GF-D8 (cell line): Measurements from ENCODE around the gene KLHL13.
"Not testable (repeated sequence)": the region's sequence is repeated elsewhere in the genome, so short reads cannot be mapped to it uniquely, and the experiment has no call there.

Experiments
- DNase-seq: peaks from one replicate; lab custom pipeline; 2025; lab: John Stamatoyannopoulos, UW

Gene KLHL13

DNA sequence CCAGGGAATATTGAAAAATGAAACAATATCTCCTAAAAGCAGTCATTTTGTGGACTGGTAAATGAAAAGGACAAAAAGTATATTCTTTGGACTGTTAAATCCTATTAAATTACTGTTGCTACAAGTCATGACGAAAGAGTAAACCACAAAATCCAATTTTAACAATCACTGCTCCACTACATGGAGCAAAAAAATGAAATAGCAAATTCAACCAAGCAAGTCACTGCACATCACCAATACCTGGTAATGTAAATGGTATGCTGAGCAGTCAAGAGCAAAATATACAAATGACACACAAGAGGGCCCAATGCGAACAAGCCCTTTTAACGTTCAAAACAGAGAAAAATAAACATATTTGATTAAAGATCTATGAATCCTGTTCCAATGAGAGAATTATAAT, 126.2 kb downstream of the KLHL13 start:
- DNase-seq, result no peak

DNA sequence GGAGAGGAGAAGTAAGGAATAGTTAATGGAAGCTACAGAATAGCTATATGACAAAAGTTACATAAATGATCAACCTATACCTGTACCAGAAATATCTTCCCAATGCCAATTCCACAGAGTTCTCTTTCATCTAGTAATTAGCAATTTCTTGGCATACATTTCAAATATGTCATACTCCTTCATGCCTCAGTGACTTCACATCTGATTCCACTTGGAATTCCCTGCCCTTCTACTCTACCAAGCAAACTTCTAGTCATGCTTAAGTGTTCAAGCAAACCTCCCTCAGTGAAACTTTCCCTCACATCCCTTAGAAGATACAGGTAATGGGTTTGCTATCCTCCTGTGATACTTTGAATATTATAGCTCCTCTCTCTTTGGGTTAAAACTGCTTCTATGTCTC, 127.1 kb downstream of the KLHL13 start:
- no peak for DNase-seq

DNA sequence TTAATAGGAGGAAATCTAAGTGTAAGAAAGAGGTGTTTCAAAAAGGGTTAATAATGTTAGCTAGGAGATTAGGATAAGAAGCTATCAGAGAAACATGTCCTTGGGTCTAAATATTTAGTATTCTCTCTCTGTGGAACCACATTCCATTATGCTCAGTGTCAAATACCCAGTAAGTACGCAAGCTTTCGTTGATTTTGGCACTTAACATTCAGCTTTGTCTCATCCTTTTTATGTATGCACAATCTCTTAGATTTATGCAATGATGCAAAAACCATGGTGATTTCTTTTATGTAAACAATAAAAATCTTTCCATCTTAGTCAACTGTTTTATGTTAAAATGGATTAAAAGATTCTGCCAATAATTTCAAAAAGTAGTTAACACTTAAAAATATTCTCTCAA, 129.2 kb downstream of the KLHL13 start:
- no peak for DNase-seq

DNA sequence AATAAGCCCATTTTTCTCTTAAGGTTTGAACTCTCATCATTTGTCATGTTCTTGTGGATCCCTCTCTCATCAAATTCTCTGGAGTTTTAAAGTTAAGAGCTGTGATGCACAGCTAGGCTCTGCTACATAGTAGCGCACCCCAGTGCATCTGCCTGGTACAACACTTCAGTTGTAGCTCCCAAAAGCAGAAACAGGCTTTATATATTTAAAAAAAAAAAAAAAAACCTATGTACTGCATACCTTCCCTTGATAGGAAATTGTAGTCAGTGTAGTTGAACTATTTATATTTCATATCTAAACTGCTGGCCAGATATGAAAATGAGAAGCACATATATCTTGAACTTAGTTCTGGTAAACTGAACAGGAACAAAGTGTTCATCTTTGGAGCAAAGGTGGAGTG, 131.4 kb downstream of the KLHL13 start:
- DNase-seq, result no peak

DNA sequence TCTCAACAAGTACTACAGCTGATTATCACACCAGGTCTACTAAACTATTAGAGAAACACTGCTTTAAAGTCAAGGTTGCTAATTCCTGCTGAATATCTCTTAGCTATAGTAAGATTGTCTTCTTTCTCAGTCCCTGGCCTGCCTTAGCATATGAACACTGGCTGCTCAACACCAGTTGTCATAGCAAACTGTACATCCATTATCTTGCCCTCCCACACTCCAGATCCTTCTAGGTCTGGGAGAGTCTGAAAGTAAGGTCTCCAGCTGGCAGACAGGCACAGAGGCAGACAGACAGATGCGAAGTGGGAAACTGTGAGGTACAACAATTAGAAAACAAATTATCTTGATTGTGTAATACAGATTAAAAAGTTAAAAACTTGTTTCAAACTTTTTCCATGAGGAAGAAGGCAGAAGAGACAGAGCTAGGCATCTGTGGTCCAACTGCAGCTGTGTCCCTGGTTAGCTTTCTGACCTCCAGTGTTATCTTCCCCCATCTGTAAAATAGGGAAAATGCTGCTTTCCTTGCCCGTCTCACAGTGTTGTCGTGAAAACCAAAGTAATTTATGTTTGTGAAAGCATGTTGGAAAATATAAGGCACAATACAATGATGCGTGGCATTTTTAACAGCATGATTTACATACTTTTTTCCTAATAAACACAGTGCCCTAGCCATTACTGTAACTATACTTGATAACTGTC, 133.8 kb downstream of the KLHL13 start:
- DNase-seq, result no peak

DNA sequence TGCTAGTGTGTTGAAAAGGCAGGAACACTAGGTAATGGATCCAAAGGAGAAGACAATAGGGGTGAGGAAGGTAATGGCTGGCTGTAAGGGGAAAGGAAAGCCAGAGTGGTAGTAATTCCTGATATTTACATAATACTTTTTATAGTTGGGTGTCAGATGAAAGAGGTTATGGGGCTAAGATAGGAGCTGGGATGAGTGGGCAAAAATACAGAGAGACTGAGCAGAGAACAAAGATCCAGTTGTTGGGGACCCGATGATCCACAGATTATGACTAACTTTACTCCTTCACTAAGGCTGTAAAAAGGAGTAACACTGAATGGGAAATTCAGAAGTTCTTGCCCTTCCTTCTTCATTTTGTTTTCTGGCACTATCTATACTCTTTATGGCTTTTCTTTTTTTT, 138.2 kb downstream of the KLHL13 start:
- DNase-seq, result no peak

DNA sequence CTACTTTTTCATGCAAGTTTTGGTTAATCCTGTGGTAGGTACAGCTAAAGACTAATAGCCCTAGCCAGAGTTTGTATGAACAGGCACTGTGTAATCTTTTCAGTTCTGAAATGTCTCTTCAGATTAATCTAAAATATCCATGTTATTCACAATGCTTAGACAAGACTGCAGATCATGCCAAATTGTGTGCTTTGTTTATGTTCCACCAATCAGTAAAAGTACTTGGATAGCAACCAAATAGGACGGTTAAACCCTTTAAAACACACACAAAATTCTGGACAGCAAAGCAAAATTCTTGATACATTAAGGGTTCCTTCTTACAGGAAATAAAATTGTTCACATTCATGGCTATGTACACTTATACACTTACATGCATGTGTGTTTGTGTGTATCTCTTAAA, 139.1 kb downstream of the KLHL13 start:
- no peak for DNase-seq

DNA sequence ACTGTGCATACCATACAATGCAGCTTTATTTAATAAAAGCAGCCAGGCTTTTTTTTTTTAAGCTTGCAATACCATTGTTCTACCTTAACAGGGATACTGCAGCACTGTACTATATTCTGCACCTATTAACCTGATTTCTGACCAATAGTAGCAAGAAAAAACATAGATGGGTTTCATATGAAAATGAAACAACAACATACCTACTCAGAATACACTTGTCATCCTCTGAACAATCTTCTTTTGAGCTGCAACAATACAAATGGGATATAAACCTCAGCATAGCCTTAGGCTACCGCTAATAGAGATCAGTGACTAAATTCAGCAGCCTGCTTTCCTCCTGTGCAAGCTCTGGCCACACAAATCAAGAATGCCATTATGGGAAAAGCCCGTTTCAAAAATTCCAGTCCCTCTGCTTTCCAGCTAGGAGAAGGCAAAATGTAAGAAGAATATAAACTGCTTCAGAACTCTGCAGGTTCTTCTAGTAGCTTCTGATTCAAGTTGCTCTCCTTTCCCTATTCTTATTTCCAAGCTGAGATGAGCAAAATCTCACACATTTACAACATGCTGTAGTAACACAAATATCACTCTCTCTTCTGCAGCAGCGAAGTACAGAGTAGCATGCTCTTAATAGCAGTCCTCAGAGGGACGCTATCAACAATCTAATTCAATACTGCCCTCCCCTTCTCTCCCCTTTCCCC, 143.4 kb downstream of the KLHL13 start:
- no peak for DNase-seq

DNA sequence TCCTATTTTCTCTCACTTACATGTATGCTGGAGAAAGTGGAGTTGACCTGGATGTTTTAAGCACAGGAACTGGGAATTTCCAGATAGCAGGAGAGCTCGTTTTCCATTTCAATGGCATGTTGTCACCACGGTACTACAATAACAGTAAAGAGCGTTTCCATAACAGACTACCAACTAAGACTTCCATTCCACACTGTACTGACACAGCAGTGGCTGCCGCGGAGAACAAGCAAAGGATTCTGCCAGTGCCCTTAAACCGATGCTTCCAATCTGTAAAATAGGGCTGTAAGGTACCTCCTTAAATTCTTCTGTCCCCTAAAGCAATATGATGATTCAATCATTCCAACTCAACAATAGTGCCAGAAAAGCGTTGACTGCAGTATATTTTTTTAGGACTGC, 143.9 kb downstream of the KLHL13 start:
- DNase-seq, result no peak

DNA sequence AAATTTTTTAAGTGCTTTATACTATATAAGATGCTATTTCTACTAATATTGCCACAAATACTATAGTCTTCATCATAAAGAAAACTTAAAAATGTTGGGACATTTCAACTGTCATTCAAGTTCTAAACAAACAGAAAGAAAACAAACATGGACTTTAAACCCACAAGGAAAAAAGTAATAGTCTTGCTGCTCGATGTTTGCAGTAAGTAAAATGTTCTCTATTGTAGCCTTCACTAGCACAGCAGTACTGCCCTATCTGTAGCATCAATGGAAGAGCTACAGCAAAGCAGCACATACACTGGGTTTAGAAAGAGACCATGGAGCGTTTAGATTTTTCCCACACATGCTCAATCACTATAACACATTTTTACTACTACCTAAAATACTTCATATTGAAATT, 146.8 kb downstream of the KLHL13 start:
- DNase-seq, result no peak

DNA sequence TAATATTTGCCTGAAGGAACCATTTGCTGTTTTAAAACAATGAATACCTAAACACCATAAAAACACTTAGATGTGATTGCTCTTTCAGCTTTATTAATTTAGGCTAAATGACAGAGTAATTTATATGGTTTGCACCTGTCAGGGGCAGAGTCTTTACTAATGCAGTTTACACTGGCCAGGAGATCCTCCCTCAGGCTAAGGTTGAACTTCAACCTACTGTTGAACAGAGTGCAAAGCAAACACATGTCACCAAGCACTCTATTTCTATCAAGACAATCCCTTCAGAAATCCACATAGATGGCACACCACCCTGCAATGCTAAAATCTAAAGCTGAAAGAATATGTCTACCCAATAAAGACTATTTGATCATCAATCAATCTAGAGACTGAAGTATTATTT, 147.3 kb downstream of the KLHL13 start:
- DNase-seq, result no peak

DNA sequence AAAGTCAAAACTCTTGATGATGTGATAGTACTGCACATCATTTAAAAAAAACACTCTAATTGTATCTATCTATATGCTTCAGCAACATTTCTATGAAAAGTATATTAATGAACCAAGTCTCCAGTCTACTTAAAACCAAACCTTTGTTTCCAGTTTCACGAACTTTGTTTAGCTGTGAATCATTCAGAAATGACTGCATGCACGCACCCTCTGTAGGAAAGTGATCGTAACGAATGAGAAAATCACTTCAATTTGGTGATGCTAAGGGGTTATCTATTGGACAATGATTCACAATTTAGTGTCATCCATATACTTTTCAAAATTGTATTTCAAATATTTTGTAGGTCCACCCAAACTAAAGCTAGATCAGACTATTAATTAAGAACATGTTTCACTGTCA, 157.6 kb downstream of the KLHL13 start:
- DNase-seq, result no peak

DNA sequence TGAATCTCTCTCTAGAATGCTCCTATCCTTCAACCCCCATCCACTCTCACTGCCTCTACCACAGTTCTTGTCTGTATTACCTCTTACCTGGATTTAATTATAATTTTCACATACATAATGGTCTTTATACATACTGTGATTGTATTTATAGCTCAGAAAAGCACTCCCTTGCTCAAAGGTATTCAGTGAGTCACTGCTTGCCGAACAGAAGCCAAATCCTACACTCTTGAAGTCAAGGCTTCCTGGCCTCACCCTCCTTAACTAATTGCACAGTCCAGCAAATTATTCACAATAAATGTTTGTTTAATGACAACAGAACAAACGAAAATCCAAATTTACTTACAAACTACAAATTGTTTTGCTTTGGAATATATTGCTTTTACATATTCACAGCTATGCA, 159.5 kb downstream of the KLHL13 start:
- no peak for DNase-seq

DNA sequence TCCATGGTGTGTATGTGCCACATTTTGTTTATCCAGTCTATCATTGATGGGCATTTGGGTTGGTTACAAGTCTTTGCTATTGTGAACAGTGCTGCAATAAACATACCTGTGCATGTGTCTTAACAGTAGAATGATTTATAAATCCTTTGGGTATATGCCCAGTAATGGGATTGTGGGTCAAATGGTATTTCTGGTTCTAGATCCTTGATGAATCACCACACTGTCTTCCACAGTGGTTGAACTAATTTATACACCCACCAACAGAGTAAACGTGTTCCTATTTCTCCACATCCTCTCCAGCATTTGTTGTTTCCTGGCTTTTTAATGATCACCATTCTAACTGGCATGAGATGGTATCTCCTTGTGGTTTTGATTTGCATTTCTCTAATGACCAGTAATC, 177.3 kb downstream of the KLHL13 start:
- DNase-seq, result not testable (repeated sequence)

DNA sequence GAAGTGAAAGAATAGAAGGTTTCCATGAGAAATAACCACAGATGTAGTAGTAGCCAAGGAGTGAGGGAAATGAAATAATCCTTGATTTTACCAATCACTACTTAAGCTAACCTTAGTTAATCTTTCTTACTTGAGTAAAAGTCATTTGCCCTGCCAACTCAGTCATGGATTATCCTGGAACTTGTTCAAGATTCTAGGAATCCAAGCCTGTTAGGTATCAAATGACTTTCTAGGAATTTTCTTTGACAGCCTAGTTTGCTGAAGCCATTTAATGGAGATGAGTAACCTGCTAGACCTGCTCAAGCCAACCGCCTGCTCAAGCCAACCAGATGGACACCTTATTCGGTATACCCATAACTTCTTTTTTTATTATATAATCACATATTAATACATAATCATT, 180.5 kb downstream of the KLHL13 start:
- DNase-seq, result no peak

DNA sequence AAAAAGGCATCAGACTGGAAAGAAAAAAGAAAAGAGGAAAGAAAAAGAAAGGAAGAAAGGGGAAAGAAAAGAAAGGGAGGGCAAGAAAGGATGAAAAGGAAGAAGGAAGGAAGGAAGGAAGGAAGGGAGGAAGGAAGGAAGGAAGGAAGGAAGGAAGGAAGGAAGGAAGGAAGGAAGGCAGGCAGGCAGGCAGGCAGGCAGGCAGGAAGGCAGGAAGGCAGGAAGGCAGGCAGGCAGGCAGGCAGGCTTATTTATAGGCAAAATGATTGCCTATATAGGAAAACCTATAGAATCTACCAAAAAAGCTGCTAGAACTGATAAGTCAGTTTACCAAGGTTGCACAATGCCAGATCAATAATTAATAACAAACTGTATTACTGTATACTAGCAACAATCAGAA, 186.5 kb downstream of the KLHL13 start:
- DNase-seq, result not testable (repeated sequence)

DNA sequence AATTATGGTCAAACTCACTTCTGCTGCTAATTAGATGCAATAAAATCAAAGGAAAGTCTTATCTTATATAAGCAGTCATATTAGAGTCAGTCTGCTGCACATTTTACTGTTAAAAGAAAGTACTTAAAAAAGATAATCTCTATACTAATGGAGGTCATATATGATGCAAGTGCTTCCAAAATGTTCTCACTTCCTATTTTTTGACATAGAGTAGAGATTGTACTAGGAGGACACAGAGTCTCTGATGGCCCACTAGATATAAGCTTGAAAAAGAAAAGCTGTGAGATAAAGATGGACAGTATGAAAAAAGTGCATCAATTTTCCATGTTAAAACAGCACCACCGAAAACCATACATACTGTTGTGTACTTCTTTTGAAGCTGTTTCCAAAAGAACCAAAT, 196.9 kb downstream of the KLHL13 start:
- no peak for DNase-seq

DNA sequence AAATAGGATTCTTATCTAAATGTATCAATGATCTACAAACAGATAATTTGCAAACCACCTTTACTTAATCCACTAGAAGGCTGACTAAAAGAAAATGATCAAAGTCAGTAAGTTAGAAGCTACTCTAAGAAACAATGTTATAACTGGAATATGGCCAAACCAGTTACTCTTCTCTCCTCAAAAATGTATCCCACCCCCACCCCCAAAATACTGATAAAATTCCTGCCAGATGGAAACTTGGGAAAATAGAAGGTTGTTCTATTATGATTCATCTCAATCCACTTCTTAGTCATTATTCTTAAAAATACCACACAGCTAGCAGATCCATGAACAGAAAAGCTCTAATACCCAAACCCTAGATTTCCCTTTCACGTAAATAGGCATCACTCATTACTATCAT, 206.4 kb downstream of the KLHL13 start:
- no peak for DNase-seq

DNA sequence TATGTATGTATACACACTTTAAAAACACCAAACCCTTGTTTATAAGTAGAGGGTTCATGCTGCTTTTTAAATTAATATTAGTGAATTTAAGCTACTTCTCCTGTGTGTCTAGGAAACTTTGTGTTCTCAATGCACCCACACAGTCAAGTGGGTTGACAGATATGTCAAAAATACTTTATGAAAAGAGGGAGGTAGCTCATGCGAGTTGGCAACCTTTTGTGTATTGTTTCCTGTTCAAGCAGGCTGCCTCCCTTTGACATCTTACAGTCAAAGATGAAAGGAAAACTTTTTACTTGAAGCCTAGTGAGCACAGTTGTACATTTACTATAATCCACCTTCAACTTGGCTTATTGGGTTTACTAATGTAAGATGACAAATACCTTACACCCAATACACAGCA, 218.4 kb downstream of the KLHL13 start:
- DNase-seq, result no peak

DNA sequence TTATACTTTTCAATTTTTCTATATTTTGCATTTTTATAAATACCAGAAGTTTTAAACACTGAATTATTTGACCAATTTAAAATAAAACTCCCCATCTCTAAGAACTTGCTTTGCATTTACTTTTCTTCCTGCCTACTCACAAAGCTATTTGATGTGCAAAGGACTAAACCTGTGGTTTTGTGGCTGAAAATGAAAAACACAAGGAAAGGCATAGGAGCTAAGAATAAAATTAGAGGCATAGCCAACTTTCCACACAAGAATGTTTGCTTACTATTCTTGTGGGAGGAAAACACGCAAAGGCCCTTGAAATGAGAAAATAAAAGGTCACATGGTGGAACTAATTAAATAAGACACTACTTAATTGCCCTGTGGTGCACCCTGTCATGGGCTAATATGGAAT, 221.2 kb downstream of the KLHL13 start:
- no peak for DNase-seq

DNA sequence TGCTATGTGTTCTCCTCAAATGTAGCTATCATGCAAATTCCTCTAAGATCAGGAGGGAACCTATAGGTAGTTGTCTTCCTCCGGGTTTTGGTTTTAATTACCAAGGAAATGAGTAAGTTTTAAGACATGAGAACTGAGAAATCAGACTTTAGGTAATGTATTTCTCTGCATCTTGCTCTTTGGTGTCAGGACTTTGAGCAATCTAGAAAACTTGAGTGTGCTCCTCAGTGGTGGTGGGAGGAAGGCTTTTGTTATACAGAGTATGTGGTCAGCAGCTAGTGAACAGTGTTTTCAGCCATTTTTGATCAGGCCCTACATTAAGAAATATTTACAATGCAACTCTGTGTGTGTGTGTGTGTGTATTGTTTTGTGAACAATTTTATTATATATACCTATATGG, 224.1 kb downstream of the KLHL13 start:
- no peak for DNase-seq

DNA sequence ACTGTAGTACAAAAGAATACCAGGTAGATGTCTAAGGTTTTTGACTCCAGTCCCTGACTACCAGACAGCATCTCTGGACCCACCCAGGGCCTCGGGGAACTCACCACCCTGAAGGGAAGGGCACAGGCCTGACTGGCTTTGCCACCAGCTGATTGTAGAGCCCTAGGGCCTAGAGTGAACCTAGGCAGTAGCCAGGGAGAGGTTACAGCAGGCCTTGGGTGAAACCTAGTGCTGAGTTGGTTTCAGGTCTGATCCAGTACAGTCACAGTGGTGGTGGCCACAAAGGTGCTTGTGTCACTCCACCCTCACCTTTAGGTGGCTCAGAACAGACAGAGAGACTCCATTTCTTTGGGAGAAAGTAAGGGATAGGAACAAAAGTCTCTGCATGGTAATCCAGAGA, 244.8 kb downstream of the KLHL13 start:
- no peak for DNase-seq

DNA sequence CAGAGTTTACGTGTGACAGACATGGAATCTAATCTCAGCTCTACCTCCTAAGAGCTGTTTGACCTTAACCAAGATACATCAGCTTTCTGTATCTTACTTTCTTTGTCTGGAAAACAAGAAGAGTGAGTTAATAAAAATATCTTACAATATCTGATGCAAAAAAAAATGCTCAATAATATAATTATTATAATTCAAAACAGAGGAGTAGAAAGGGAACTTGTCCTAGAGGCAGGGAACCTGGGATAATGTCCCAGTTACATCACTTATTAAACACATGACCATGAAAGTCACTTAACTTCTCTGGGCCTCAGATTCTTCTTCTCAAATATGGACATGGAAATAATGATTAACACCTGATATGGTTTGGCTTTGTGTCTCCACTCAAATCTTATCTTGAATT, 256.1 kb downstream of the KLHL13 start:
- no peak for DNase-seq

DNA sequence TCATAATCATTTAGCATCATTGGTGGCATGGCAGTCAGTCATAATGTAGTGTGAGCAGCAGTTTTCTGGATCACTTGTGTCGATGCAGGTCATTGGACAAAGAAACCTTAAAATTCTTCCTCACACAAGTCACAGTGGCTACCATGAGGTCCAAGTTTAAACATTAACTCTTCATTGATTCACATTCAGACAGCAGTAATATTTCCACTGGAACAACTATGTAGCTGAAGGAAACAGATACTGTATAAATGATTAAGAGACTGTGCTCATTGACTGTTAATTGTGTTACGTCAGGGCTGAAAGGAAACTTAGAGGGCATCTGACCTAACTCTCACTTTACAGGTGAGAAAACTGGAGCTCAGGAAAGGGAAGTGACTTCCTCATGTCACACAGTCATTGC, 261.8 kb downstream of the KLHL13 start:
- no peak for DNase-seq
